Cardiac septum (tissue), 1 donor: ENCODE data around the gene UBQLN4. TPM values are rescaled to one million over a fixed set of nuclear protein-coding genes. Genes with fewer than 3 reads are reported as not detected.

Source experiments
- DNase-seq: peaks from one replicate; pipeline ENCODE4 v3.0.0-alpha.2; 2020; ENCODE audit warnings: low spot score
- intact Hi-C: fragments of 100-400 bp; cut with DNase I; formaldehyde crosslinking; loops from one replicate; pipeline ENCODE4 v1.14.0; 2022
- long read RNA-seq: library from polyadenylated mRNA; unstranded; transcript quantifications from one replicate; pipeline ENCODE4 v2.0.0, GENCODE V29; 2021
- total RNA-seq: library from RNA; stranded (reverse); fragmentation: NEBNext Ultra II Directional; extraction: Animal tissue kit (Norgen Biotek cat#: 25700); gene quantifications from one replicate; pipeline ENCODE4 v1.2.1, GENCODE V29; 2021
- donor health status: DM: no; HTN: no; CAD: no.

The UBQLN4 gene
- total RNA-seq: 26.3 TPM
- long read RNA-seq, transcript UBQLN4-201 (11 exons, 3,576 nt): major isoform, 13 of 38 reads
- long read RNA-seq, partial matches to known transcripts: 21 of 38 reads
- long read RNA-seq, other reads (novel, unspliced or antisense): 4 of 38 reads

DNA sequence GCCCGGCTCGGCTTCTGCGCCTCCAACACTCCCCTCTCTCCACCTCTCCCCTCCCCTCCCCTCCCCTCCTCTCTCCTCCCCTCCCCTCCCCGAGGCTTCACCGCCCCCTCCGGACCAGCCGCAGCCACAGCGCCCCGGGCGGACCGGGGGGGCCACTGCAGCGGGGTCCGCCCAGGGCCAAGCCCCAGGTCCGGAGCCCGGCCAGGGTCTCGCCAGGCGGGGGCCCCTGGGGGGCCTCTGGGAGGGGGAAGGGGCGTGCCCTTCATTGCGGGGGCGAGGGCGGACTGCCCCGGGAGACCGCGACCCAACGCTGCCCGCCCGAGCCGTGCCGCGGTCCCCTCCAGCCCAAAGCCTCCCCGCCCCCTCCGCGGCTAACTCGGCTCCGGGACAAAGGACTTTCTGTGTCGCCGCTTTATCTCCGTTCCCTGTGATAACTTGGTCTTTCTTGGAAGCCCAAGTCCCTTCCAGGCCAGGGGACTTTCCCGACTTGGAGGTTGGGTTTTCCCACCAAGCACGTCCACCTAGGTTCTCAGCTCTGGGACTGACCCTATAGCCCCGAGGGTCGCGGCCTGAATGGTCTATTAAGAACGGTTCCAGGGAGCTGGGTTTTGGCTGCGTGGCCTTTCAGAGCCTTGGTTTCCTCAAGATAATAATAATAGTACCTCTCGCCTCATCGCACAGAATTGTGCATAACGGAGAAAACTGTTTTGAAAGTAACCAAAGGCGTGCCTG, at the start of gene UBQLN4:
TSS of gene UBQLN4 (minus strand) at position 31 of the 732 bp plus-strand sequence. CDS start 97 bp downstream, outside the sequence.
- intact Hi-C loops: loop anchor here (2.0 to 10.0 kb wide), 2 partner anchors 33 to 119 kb away; partner anchors contain the start of genes KHDC4 and SSR2

DNA sequence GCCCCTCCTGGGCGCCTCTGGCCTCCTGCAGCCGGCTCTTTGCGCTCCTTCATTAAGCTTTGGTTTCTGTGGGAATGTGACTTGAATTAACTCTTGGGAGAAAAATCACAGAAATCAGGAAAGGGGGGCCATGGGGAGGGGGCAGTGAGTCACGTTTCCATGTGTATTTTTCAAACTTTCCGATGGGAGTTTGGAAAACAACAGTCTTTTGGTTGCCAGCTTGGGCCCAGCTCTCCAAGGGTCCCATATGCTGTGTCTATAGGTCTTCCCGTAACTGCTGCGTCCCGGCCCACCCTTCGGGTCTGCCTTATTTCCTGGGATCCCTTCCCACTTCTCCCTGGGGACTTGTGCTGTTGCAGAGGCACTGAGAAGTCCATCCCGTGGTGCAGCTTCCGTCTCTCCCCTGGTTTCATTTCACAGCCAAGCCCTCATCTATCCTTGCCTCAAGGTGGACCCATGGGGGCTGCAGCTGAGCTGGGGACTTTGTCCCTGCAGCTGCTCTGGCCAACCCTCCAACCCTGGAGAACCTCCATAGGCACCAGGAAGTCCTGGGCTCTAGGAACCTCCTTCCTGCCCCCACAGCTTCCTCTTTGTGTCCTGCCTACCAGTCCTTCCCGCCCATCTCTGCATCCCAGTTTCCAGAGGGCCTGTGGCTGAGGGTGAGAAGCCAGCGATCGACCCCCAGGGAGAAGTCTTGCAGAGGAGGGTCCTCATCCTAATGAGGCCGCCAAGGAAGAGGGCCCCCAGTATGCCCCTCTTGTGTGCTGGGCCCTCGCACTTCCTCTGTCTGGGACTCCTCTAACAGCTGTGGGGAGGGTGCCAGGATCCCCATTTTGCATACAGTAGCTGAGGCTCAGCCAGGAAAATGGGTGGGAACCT, 49.3 kb upstream of the UBQLN4 start:
- intact Hi-C loops: no loop called here
- no peak for DNase-seq

More for the DNA sequence above, at the start of gene UBQLN4:
- peak; percentile 91 for DNase-seq

DNA sequence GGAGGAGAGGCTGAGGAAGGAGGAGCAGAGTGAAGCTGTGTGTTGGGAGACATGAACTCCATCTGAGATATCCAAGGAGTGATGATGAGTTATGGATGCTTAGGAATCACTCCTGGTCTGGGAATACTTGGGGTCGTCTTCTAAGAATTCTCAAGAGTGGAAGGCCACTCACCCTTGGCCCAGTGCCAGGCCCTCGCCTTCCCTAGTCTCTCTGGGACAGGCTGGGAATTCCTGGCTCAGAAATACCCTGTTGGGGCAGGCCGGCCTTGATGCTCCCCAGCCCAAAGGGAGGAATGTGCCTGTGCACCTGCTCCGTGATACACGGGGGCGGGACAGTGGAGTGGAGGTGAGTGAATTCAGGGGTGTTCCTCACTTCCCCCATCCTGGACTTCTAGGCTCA, 48.3 kb upstream of the UBQLN4 start:
- no peak for DNase-seq
- intact Hi-C loops: no loop called here

DNA sequence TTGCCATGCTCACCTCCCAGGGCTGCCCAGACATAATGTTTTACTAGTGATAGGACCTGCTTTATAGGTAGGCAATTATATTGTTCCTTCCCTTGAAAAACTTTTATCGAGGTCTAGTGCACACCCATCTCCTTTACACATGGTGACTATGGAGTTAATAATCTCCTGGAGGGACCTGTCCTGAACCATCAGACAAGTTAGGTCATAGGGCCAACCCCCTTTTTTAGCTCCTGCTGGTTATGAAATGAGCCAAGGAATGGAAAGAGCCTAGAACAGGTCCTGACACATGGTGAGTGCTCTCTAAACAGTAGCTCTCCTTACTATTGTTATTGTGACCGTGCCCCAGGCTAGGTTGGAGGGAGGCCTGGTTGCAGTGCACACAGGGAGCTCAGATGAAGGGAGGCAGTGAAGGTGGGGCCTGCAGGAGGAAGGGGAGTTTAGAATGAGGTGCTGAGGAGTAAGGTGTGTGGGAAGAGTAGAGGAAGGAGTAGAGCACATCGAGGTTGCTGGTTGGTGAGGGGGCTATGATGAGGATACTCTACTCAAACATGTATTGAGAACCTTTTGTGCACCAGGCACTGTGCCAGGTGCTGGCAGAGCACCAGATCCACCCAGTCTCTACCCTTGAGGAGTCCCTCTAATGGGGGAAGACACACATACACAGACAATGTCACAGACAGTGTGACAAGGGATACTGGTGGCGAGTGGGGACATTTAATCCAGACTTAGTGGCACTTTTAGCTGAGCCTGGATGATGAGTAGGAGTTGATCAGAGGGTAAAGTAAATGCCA, 46.8 kb upstream of the UBQLN4 start:
- DNase-seq: no peak
- intact Hi-C loops: no loop called here

- no peak for DNase-seq
- intact Hi-C loops: loop anchor here (5.0 kb wide), 1 partner anchor 43 kb away; no protein-coding TSS in a partner anchor
These were observed 45.7 kb upstream of the UBQLN4 start for GRCh38 chr1:156099282-156099681.

DNA sequence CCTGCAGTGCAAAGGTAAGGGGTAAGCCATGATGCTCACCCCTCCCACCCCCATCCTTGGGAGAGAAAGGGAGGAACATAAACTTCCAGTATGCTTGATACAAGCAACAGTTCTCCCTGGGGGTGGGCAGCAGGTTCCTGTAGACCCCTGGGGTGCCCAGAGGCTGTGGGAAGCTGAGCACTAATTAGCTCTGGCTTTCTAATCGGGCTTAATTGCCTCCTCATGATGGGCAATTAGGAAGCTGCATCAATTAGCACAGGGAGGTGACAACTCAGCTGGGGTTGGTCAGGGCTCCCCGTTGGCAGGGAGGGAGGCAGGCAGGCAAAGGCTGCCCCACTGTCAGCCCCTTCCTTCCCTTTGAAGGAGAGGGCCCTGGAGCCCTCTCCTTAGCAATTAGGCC, 45.2 kb upstream of the UBQLN4 start:
- intact Hi-C loops: loop anchor here (5.0 kb wide), 1 partner anchor 44 kb away; no protein-coding TSS in a partner anchor
- no peak for DNase-seq

DNA sequence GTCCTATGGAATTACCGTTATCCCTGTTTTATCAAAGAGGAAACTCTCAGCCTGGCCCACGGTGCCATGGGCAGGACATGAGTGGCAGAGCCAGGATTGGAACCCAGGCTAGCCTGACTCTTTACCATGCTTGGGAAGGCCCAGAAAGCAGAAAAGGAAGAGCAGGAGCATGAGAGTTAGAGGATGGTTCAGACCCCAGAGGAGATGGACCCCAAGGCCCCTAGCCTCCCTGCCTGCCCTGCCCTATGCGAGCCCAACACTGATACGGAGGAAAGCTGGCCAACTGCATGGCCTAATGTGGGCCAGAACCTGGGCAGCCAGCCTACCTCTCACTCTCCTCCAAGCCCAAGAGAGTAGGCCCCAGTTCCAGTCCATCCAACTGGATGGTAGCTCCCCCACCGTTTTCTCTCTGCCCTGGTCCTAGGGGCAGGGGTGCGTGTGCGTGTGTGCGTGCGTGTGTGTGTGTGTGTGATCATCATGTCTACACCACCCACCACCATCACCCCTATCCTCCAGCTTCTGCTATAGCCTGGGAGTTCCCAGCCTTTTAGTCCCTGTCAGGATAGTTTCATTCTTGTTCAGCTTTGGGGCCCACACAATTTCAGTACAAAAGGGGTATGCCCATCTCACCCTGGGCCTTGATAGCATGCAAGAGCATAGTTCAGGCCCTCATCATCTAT, 44.0 kb upstream of the UBQLN4 start:
- no peak for DNase-seq
- intact Hi-C loops: loop anchor here (5.0 kb wide), 1 partner anchor 45 kb away; no protein-coding TSS in a partner anchor

- DNase-seq: peak; percentile 93
- intact Hi-C loops: loop anchor here (1.0 to 5.0 kb wide), 3 partner anchors 32 to 128 kb away; no protein-coding TSS in a partner anchor
These were observed 43.2 kb upstream of the UBQLN4 start for GRCh38 chr1:156096640-156097391.

DNA sequence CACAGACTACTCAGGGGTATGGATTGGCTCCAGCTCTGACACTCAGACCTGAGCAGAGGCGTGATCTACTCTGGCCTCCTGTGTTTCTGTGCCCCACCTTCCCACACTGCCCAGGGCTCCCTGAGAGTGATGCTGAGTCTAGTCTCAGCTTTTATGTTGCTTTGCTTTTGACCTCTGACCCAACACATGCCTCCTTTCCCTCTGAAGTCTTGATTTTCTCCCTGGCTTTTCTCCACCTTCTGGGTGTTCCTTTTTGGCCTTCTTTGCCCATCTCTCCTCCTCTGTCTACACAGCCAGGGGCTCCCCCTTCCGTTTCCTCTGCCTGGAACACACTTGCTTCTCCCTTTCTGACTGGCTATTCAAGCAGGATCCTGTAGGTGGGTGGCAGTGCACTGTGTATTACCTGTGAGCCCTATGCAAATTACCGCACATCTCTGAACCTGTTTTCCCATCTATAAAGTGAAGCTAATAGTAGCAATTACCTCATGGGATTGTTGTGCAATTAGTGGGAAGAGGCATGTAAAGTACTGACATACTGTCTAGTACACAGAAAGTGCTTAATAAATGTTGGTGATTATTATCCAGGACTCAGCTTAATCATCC, 42.4 kb upstream of the UBQLN4 start:
- DNase-seq: no peak
- intact Hi-C loops: loop anchor here (1.0 to 5.0 kb wide), 3 partner anchors 33 to 129 kb away; no protein-coding TSS in a partner anchor

GRCh38 chr1:156091610-156092009, 38.0 kb upstream of the UBQLN4 start:
- intact Hi-C loops: loop anchor here (2.0 kb wide), 1 partner anchor 133 kb away; no protein-coding TSS in a partner anchor
- DNase-seq: no peak

DNA sequence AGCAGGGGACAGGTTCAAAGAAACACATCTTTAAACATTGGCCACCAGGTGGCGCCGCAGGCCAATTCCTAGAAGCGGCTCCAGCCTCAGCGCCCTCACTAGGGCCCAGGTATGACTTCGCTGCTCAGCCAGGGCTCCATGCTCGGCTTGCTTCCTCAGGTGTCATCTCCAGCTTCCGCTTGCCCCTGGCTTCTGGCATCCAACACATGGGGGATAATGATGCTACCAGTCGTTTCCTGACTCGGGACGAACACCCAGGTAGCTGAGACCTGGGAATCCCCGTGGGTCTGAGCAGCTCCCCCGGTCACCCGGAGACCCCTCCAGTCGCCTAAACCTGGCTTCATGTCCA, 37.2 kb upstream of the UBQLN4 start:
- intact Hi-C loops: loop anchor here (2.0 kb wide), 1 partner anchor 134 kb away; no protein-coding TSS in a partner anchor
- peak; percentile 93 for DNase-seq

DNA sequence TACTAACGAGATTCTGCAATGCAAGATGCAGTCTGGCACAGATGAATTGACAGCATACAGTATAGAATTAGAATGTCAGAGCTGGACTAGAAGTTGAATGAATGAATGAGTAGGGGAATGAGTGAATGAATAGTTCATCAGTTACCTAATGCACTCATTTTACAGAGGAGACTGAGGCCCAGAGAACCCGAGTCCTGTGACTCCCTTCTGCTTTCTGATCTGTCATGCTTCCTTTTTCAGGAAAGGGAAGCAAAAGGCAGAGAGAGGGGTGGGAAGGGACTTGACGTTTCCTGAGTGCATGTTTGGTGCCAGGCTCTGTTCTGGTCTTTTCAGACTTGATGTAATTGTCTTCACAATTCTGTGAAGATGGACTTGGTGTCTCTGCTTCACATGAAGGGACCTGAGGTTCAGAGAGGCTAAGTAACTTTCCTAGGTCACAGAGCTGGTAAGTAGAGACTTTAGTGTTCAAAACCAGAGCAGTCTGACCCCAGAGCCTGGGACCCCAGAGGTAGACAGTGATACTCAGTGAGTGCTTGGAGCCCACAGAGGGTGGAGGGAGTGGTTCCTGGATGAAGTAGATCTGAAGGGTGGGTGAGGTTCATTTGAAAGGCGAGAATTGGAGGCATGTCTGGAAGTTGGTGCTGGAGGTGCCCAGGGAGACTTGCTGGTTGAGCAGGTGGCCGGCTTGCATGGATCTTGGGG, 36.7 kb upstream of the UBQLN4 start:
- DNase-seq: no peak
- intact Hi-C loops: loop anchor here (2.0 kb wide), 1 partner anchor 135 kb away; no protein-coding TSS in a partner anchor

- no peak for DNase-seq
- intact Hi-C loops: loop anchor here (2.0 kb wide), 1 partner anchor 135 kb away; no protein-coding TSS in a partner anchor
These were observed 36.1 kb upstream of the UBQLN4 start for GRCh38 chr1:156089704-156090103.

GRCh38 chr1:156086256-156086662, 32.7 kb upstream of the UBQLN4 start:
- intact Hi-C loops: no loop called here
- DNase-seq: no peak

DNA sequence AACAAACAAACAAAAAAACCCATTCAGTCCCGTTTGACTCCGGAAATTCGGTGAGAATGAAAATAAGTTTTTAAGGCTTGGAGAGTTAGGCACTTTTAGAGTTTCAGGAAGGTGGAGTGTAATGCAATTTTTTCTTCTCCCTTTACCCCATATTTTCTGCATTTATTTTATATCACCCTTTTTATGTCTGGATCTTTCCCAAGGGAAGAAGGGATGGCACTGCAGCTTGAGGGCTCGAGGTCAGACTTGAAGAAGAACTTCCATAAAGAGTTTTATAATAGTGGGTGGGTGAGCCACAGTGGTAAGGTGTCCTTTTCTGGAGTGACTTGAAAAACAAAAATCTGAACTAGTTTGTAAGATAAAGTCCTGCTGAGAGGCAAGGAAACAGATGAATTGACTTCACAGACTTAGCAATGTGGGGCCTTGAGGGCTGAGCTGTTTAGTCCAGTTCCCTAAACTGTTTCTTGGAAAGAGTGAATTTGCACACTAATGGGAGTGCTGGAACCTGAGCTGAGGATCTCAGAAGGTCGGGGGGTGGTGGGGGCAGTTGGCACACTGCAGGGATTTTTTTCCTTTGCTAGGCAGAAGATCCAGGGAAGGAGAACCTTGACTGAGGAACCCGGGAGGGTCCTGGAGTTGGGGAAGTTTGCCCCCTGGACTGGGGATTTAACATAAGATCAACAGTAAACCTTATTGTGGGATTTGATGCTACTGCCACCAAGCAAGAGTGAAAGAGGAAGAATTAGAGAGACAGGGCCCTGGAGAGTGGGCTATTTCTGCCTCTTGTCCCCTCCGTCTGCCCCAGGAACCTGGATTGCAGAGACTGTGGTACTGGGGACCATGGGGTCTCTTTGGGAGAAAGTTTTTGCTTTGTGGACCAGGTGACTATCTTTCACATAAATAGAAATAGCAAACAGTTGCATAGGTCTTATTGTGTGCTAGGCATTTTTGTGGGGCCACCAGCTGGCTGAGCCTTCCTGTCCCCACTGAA, 30.5 kb upstream of the UBQLN4 start:
- no peak for DNase-seq
- intact Hi-C loops: no loop called here
